DND-41 (cell line): ENCODE data around the gene SFTPA2.
"Not testable (repeated sequence)": the region's sequence is repeated elsewhere in the genome, so short reads cannot be mapped to it uniquely, and the experiment has no call there.

Experiments
- ATAC-seq: fragments of 200-7000 bp; cut with Tn5 transposase; 3 replicates; pipeline ENCODE4 v1.9.1; 2021; ENCODE audit warnings: low read depth; ENCODE audit not compliant: insufficient read depth
- DNase-seq: peaks from one replicate; pipeline ENCODE4 v3.0.0-alpha.2; 2020
- H2AFZ ChIP-seq: 2 replicates; pipeline ENCODE4 v1.6.0; 2012; ENCODE audit warnings: low read depth, low read length
- H3K27ac ChIP-seq: 2 replicates; pipeline ENCODE4 v1.5.1; 2012; ENCODE audit warnings: low read length, inconsistent platforms
- H3K27me3 ChIP-seq: fragments of 200-600 bp; sonication (generic); 2 replicates; pipeline ENCODE4 v1.6.0; 2012; ENCODE audit warnings: low read length, mild to moderate bottlenecking, inconsistent platforms; ENCODE audit not compliant: insufficient read depth, poor library complexity
- H3K36me3 ChIP-seq: 2 replicates; pipeline ENCODE4 v1.5.1; 2012; ENCODE audit warnings: low read length, inconsistent platforms; ENCODE audit not compliant: insufficient read depth
- H3K4me1 ChIP-seq: 2 replicates; pipeline ENCODE4 v1.5.1; 2012; ENCODE audit warnings: mild to moderate bottlenecking, low read length; ENCODE audit not compliant: insufficient read depth
- H3K4me2 ChIP-seq: 2 replicates; pipeline ENCODE4 v1.6.0; 2012; ENCODE audit warnings: mild to moderate bottlenecking, moderate library complexity, low read length, inconsistent platforms; ENCODE audit not compliant: insufficient read depth
- H3K4me3 ChIP-seq, 2 experiments: fragments of 200-600 bp in 1 of 2; shearing (Covaris generic) in 1 of 2; 2 replicates each; pipeline ENCODE4 v1.5.1; 2012 to 2016; ENCODE audit warnings: inconsistent platforms in 2 of 2, low read length in 2 of 2, mild to moderate bottlenecking in 2 of 2, low read depth in 1 of 2, moderate library complexity in 1 of 2
- H3K79me2 ChIP-seq: 2 replicates; pipeline ENCODE4 v1.6.0; 2012; ENCODE audit warnings: low read length, inconsistent platforms; ENCODE audit not compliant: insufficient read depth
- H3K9ac ChIP-seq: 2 replicates; pipeline ENCODE4 v1.6.0; 2012; ENCODE audit warnings: low read depth, mild to moderate bottlenecking, inconsistent platforms, low read length, moderate library complexity
- H3K9me3 ChIP-seq: 2 replicates; pipeline ENCODE4 v1.5.1; 2012; ENCODE audit warnings: low read length, moderate library complexity, mild to moderate bottlenecking, inconsistent platforms; ENCODE audit not compliant: insufficient read depth, severe bottlenecking
- H4K20me1 ChIP-seq: 2 replicates; pipeline ENCODE4 v1.6.0; 2012; ENCODE audit warnings: low read length; ENCODE audit not compliant: insufficient read depth
- EZH2 ChIP-seq: IDR thresholded peaks from 3 replicates; pipeline ENCODE4 v1.6.1; 2012; ENCODE audit warnings: borderline replicate concordance, low read depth, mild to moderate bottlenecking, moderate library complexity, low read length, inconsistent platforms; ENCODE audit not compliant: severe bottlenecking
- TF ChIP-seq, protein P1 (sequence below): IDR thresholded peaks from 2 replicates; pipeline ENCODE4 v1.5.1; 2012; ENCODE audit warnings: borderline replicate concordance, low read length, moderate library complexity, mild to moderate bottlenecking; ENCODE audit not compliant: poor library complexity, severe bottlenecking; ENCODE audit errors: extremely low read depth

SFTPA2 gene

GRCh38 chr10:79604294-79604693 lies 44.1 kb upstream of the SFTPA2 start:
- Histone ChIP-seq H3K27ac (no peak overlapping the region), H4K20me1 (no peaks in the 10 kb centered on the region), H3K27me3 (no peaks in the 10 kb centered on the region), H3K9me3 (no peaks in the 10 kb centered on the region), H3K9ac (no peak overlapping the region), H3K36me3 (no peaks in the 10 kb centered on the region), H3K4me3 (no peak overlapping the region), H3K4me1 (no peaks in the 10 kb centered on the region), H3K79me2 (no peaks in the 10 kb centered on the region), H3K4me2 (no peak overlapping the region), H2AFZ (no peak overlapping the region)
- no peak for DNase-seq
- TF ChIP-seq, protein P1, sequence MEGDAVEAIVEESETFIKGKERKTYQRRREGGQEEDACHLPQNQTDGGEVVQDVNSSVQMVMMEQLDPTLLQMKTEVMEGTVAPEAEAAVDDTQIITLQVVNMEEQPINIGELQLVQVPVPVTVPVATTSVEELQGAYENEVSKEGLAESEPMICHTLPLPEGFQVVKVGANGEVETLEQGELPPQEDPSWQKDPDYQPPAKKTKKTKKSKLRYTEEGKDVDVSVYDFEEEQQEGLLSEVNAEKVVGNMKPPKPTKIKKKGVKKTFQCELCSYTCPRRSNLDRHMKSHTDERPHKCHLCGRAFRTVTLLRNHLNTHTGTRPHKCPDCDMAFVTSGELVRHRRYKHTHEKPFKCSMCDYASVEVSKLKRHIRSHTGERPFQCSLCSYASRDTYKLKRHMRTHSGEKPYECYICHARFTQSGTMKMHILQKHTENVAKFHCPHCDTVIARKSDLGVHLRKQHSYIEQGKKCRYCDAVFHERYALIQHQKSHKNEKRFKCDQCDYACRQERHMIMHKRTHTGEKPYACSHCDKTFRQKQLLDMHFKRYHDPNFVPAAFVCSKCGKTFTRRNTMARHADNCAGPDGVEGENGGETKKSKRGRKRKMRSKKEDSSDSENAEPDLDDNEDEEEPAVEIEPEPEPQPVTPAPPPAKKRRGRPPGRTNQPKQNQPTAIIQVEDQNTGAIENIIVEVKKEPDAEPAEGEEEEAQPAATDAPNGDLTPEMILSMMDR, result no peak
- no peak for TF ChIP-seq EZH2
- no peak for ATAC-seq

DNA sequence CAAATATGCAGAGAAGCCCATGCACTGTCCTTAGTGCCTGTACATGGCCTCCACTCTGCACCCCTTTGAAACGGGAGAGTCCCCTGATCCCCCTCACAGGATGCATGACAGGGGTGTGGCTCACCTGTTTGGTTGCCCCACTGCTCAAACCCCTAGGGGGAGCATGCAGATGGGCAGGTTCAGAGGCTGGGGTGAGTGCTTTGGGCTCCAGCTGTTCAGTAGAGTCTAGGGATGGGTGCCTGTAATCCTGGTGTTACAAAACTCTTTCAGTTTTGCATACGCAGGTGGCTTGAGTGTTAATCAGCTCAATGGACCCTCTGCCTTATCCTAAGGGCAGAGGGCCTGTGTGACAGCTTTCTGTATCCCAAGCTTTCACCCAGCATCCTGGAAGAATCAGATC lies 42.7 kb upstream of the SFTPA2 start:
- Histone ChIP-seq H3K27ac (no peak overlapping the region), H4K20me1 (no peaks in the 10 kb centered on the region), H3K4me3 (no peak overlapping the region), H3K9me3 (peaks cover 5% of the 10 kb centered on the region), H3K4me2 (no peak overlapping the region), H3K9ac (no peak overlapping the region), H3K27me3 (no peaks in the 10 kb centered on the region), H3K79me2 (no peaks in the 10 kb centered on the region), H3K4me1 (no peaks in the 10 kb centered on the region), H3K36me3 (no peaks in the 10 kb centered on the region), H2AFZ (no peak overlapping the region)
- no peak for DNase-seq
- no peak for ATAC-seq
- TF ChIP-seq, protein P1, result no peak
- TF ChIP-seq EZH2, result no peak

DNA sequence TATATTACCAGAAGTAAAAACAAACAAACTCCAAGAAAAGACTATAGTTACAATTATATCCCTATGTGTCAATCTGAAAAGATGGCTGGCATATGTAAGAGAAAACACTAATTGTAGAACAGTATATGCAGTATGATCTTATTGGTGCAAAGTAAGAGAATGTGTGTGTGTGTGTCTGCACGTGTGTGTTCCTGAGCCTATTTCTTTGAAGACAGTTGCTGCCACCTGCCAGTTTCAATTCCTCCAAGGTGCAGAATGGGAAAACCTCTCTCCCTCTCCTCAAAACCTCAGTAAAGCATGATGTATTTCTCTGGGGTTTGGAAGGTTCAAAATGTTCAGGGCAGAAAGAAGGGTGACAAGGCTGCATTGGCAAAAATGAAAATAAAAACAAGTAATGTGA lies 41.7 kb upstream of the SFTPA2 start:
- Histone ChIP-seq H2AFZ (no peak overlapping the region), H3K27me3 (no peaks in the 10 kb centered on the region), H3K4me3 (no peak overlapping the region), H4K20me1 (no peaks in the 10 kb centered on the region), H3K9me3 (peaks cover 8% of the 10 kb centered on the region), H3K27ac (no peak overlapping the region), H3K36me3 (no peaks in the 10 kb centered on the region), H3K4me2 (no peak overlapping the region), H3K4me1 (no peaks in the 10 kb centered on the region), H3K79me2 (no peaks in the 10 kb centered on the region), H3K9ac (no peak overlapping the region)
- ATAC-seq (no peak), DNase-seq (no peak)
- TF ChIP-seq, protein P1, result no peak
- no peak for TF ChIP-seq EZH2

DNA sequence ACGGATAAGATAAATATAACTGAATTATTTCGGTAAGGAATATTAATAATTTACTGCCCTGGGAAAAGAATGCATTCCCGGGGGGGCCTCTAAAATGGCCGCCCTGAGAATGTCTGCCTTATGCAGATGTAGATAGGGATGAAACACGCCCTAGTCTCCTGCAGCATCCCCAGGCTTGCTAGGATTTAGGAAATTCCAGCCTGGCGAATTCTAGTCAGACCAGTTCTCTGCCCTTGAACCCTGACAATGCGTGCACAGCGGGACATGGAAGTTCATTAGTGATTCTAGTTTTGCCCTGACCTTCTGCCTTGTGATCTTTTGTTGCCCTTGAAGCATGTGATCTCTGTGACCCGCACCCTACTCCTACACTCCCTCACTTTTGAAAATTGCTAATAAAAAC lies 39.4 kb upstream of the SFTPA2 start:
- H3K79me2 ChIP-seq, DNase-seq, H3K9me3 ChIP-seq, H3K36me3 ChIP-seq, H2AFZ ChIP-seq, ATAC-seq, H3K4me3 ChIP-seq, H4K20me1 ChIP-seq, H3K4me1 ChIP-seq, H3K27ac ChIP-seq, H3K9ac ChIP-seq, H3K27me3 ChIP-seq, H3K4me2 ChIP-seq: not testable (repeated sequence)
